Measurements from ENCODE around the gene ZBTB20.

ZBTB20 gene

DNA sequence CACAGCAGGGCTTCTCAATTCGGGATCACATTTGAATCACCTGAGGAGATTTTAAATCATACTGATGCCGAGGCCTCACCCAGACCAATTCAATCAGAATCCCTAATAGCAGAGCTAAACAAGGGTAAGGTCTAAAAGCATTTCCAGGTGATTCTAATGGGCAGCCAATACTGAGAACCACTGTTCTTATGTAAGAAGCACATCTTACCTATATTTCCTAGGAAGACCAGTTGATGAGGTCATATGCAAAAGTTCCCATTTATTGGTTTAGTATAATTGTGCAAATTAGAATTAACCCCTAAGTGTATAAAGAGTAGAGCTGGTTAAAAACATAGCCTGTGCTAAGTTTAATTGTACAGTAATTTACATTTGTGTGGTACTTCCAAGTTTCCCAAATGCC lies 851.1 kb downstream of the ZBTB20 start:
- Histone ChIP-seq H2AFZ (ENCODE audit: low read depth, low read length) (no peak overlapping the region), H3K9ac (ENCODE audit: low read depth, low read length) (no peak overlapping the region), H3K9me3 (ENCODE audit: insufficient read depth, low read length, severe bottlenecking) (no peaks in the 10 kb centered on the region), H3K4me1 (ENCODE audit: insufficient read depth, low read length) (peaks cover 3% of the 10 kb centered on the region), H3K79me2 (ENCODE audit: insufficient read depth, low read length) (no peaks in the 10 kb centered on the region), H3K27me3 (ENCODE audit: insufficient read depth, low read length, poor library complexity) (peaks cover 10% of the 10 kb centered on the region), H3K36me3 (ENCODE audit: insufficient read depth, low read length) (no peaks in the 10 kb centered on the region), H3K4me2 (ENCODE audit: insufficient read depth, low read length) (no peak overlapping the region), H4K20me1 (ENCODE audit: insufficient read depth, low read length) (no peaks in the 10 kb centered on the region), H3K27ac (ENCODE audit: low read length) (no peak overlapping the region), H3K4me3 (ENCODE audit: low read depth in 1 of 2, low read length in 2 of 2) (no peak overlapping the region)
- no peak for ATAC-seq (ENCODE audit: insufficient read depth, low read depth)
- DNase-seq: no peak
- TF ChIP-seq EZH2 (IDR thresholded peaks at IDR 0.05; ENCODE audit: borderline replicate concordance, low read depth, low read length, severe bottlenecking): no peak
- TF ChIP-seq, protein P1, sequence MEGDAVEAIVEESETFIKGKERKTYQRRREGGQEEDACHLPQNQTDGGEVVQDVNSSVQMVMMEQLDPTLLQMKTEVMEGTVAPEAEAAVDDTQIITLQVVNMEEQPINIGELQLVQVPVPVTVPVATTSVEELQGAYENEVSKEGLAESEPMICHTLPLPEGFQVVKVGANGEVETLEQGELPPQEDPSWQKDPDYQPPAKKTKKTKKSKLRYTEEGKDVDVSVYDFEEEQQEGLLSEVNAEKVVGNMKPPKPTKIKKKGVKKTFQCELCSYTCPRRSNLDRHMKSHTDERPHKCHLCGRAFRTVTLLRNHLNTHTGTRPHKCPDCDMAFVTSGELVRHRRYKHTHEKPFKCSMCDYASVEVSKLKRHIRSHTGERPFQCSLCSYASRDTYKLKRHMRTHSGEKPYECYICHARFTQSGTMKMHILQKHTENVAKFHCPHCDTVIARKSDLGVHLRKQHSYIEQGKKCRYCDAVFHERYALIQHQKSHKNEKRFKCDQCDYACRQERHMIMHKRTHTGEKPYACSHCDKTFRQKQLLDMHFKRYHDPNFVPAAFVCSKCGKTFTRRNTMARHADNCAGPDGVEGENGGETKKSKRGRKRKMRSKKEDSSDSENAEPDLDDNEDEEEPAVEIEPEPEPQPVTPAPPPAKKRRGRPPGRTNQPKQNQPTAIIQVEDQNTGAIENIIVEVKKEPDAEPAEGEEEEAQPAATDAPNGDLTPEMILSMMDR (IDR thresholded peaks at IDR 0.05; ENCODE audit: borderline replicate concordance, extremely low read depth, low read length, poor library complexity, severe bottlenecking): no peak

DNA sequence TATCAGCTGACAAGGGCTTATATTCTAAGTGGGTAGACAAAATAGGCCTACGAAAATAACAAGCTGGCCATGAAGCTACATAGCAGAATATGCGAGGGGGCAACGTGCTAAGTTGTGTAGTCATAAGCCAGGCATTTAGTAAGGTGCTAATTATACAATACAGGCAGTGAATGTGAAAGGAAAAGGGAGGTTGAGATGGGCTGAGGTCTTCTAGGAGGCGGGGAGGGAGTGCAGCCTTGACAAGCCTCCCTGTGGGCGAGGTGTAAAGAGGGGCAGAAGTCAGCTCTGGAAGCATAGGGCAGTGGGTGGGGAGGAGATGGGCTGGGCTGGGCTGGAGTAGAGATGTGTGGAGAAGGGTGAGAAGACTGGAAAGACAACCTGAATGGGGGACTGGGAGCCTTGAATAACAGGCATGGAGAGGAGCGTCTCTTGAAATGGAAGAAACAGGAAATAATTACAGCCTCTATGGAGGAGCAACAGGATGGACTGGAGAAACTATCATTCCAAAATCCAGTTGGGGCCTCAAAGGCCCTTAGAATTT lies 852.1 kb downstream of the ZBTB20 start:
- H3K4me2 ChIP-seq (ENCODE audit: insufficient read depth, low read length): no peak overlapping the region
- TF ChIP-seq EZH2 (IDR thresholded peaks at IDR 0.05; ENCODE audit: borderline replicate concordance, low read depth, low read length, severe bottlenecking): no peak
- TF ChIP-seq, protein P1 (IDR thresholded peaks at IDR 0.05; ENCODE audit: borderline replicate concordance, extremely low read depth, low read length, poor library complexity, severe bottlenecking): no peak
- ATAC-seq (ENCODE audit: insufficient read depth, low read depth) (no peak), DNase-seq (no peak)
- no peaks in the 10 kb centered on the region for H3K36me3 ChIP-seq (ENCODE audit: insufficient read depth, low read length)
- H3K27ac ChIP-seq (ENCODE audit: low read length): no peak overlapping the region
- no peak overlapping the region for H3K4me3 ChIP-seq (ENCODE audit: low read depth in 1 of 2, low read length in 2 of 2)
- H3K27me3 ChIP-seq (ENCODE audit: insufficient read depth, low read length, poor library complexity): peaks cover 10% of the 10 kb centered on the region
- H2AFZ ChIP-seq (ENCODE audit: low read depth, low read length): no peak overlapping the region
- no peaks in the 10 kb centered on the region for H3K79me2 ChIP-seq (ENCODE audit: insufficient read depth, low read length)
- no peaks in the 10 kb centered on the region for H3K9me3 ChIP-seq (ENCODE audit: insufficient read depth, low read length, severe bottlenecking)
- H3K9ac ChIP-seq (ENCODE audit: low read depth, low read length): no peak overlapping the region
- H4K20me1 ChIP-seq (ENCODE audit: insufficient read depth, low read length): no peaks in the 10 kb centered on the region
- peaks cover 4% of the 10 kb centered on the region for H3K4me1 ChIP-seq (ENCODE audit: insufficient read depth, low read length)

DNA sequence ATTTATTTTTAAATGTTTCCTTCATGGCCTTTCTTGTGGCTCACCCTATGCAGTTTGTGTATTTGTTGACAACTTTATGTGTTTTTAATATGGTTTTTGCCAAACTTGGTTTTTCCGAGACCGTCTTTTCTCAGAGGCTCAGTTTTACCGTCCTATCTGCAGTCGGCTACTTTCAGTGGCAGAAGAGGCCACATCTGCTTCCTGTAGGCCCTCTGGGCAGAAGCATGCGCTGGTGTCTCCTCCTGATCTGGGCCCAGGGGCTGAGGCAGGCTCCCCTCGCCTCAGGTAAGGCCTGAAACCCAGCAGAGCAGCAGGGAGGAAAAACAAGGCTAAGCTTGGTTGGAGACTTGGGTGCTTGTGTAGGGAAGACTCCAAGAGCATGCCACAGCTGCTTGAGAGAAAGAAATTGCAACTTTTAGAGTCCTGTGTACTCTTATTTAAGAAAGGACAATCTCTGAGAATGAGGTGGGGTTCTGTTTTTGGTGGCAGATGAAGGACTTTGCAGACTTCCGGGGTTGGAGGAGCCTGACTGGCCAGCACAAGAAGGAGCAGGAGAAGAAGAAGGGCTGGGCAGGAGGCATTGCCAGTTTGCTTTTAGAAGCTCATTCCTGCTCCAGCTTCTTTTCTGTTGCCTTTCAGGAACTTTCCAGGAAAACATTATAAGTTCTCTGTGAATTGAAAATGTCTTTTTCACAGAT lies 853.1 kb downstream of the ZBTB20 start, which contains the start of gene TIGIT:
TSS of gene TIGIT (plus strand) at position 191 of the 698 bp plus-strand sequence. CDS start at position 225, 34 bp downstream.
- ATAC-seq (ENCODE audit: insufficient read depth, low read depth) (no peak), DNase-seq (no peak)
- no peaks in the 10 kb centered on the region for H3K79me2 ChIP-seq (ENCODE audit: insufficient read depth, low read length)
- no peak within 1 kb of the TSS for H3K27ac ChIP-seq (ENCODE audit: low read length)
- no peak for TF ChIP-seq EZH2 (IDR thresholded peaks at IDR 0.05; ENCODE audit: borderline replicate concordance, low read depth, low read length, severe bottlenecking)
- TF ChIP-seq, protein P1 (IDR thresholded peaks at IDR 0.05; ENCODE audit: borderline replicate concordance, extremely low read depth, low read length, poor library complexity, severe bottlenecking): no peak
- H3K9me3 ChIP-seq (ENCODE audit: insufficient read depth, low read length, severe bottlenecking): no peaks in the 10 kb centered on the region
- no peak within 1 kb of the TSS for H3K9ac ChIP-seq (ENCODE audit: low read depth, low read length)
- peaks cover 7% of the 10 kb centered on the region for H3K27me3 ChIP-seq (ENCODE audit: insufficient read depth, low read length, poor library complexity)
- H3K4me2 ChIP-seq (ENCODE audit: insufficient read depth, low read length): no peak within 1 kb of the TSS
- H3K4me3 ChIP-seq (ENCODE audit: low read depth in 1 of 2, low read length in 2 of 2): no peak within 1 kb of the TSS
- H3K36me3 ChIP-seq (ENCODE audit: insufficient read depth, low read length): no peaks in the 10 kb centered on the region
- peaks cover 4% of the 10 kb centered on the region for H3K4me1 ChIP-seq (ENCODE audit: insufficient read depth, low read length)
- H4K20me1 ChIP-seq (ENCODE audit: insufficient read depth, low read length): no peaks in the 10 kb centered on the region
- no peak within 1 kb of the TSS for H2AFZ ChIP-seq (ENCODE audit: low read depth, low read length)

Data from DND-41 (cell line).